ENCODE results near the gene MAN1C1. TPM values are rescaled to one million over a fixed set of nuclear protein-coding genes. Genes with fewer than 3 reads are reported as not detected.

Gene MAN1C1
- total RNA-seq, 1 experiment from 2014 or later, result 1.2 TPM

- Histone ChIP-seq H2AFZ (ENCODE audit: low read depth, low read length, poor library complexity, severe bottlenecking) (peak overlapping the region; percentile 33), H3K4me3 (replicated peaks in 1 of 2; ENCODE audit: low read depth in 1 of 2, low read length in 2 of 2) (peak overlapping the region; percentile 35 to 50), H3K79me2 (ENCODE audit: insufficient read depth, low read length) (no peaks in the 10 kb centered on the region), H3K9me3 (ENCODE audit: control insufficient read depth in 1 of 2, insufficient read depth in 1 of 2, low read depth in 1 of 2, low read length in 2 of 2) (no peaks in the 10 kb centered on the region), H3K9ac (ENCODE audit: low read length) (peak overlapping the region; percentile 27; the same call in 1 of the 2 replicates), H3K4me2 (ENCODE audit: low read length) (peak overlapping the region; percentile 73), H3K4me1 (ENCODE audit: control insufficient read depth in 1 of 2, insufficient read depth in 2 of 2, low read length in 2 of 2) (peaks cover 5 to 16% of the 10 kb centered on the region in 2 experiments; a peak in 3 of 4 replicates), H4K20me1 (ENCODE audit: insufficient read depth) (no peaks in the 10 kb centered on the region), H3K36me3 (ENCODE audit: control insufficient read depth in 1 of 2, insufficient read depth in 2 of 2, low read length in 2 of 2) (no peaks in the 10 kb centered on the region), H3K27me3 (ENCODE audit: insufficient read depth, low read length) (no peaks in the 10 kb centered on the region), H3K9me2 (ENCODE audit: insufficient read depth) (no peaks in the 10 kb centered on the region), H3K27ac (ENCODE audit: low read depth, low read length) (peak overlapping the region; percentile 36; the same call in 1 of the 2 replicates)
- ATAC-seq (no peak), DNase-seq (ENCODE audit: low read depth, low spot score) (no peak)
- intact Hi-C loops (cut with micrococcal nuclease), result loop anchor here (2.0 to 5.0 kb wide), 3 partner anchors 182 to 297 kb away; partner anchors contain the start of gene MAN1C1
- BruUV-seq (replicated peaks), result no TSS peak
- ChIA-PET POLR2A (interaction anchor here (0.6 kb wide), 1 partner anchor 227 kb away, joined by 5 read pairs; no protein-coding TSS in a partner anchor), RAD21 (ENCODE audit: low non-redundant PET in 1 of 2, low total read pairs in 2 of 2, uncharacterized antibody in 2 of 2, unreplicated experiment in 2 of 2) (no interaction called here), CTCF (interaction anchor here (1.1 to 1.8 kb wide), 2 partner anchors 11 to 227 kb away, joined by 7 read pairs; no protein-coding TSS in a partner anchor)
- TF ChIP-seq JUND (IDR thresholded peaks at IDR 0.05) (no peak), SP1 (IDR thresholded peaks at IDR 0.05; ENCODE audit: low read depth) (no peak), REST (IDR thresholded peaks at IDR 0.05; ENCODE audit: low read depth) (no peak), POLR2A (IDR thresholded peaks at IDR 0.05; ENCODE audit: borderline replicate concordance, extremely low read depth, insufficient read depth, insufficient read length) (no peak), RAD21 (IDR thresholded peaks at IDR 0.05; ENCODE audit: low read depth) (no peak), FOSL1 (IDR thresholded peaks at IDR 0.05; ENCODE audit: low read depth) (no peak), TCF7L2 (IDR thresholded peaks at IDR 0.05; ENCODE audit: borderline replicate concordance, extremely low read depth, insufficient read depth, insufficient read length) (no peak), ZNF274 (IDR thresholded peaks at IDR 0.05; ENCODE audit: low read depth, low read length) (no peak), SRF (IDR thresholded peaks at IDR 0.05; ENCODE audit: low read depth) (no peak)
- TF ChIP-seq, protein P1, sequence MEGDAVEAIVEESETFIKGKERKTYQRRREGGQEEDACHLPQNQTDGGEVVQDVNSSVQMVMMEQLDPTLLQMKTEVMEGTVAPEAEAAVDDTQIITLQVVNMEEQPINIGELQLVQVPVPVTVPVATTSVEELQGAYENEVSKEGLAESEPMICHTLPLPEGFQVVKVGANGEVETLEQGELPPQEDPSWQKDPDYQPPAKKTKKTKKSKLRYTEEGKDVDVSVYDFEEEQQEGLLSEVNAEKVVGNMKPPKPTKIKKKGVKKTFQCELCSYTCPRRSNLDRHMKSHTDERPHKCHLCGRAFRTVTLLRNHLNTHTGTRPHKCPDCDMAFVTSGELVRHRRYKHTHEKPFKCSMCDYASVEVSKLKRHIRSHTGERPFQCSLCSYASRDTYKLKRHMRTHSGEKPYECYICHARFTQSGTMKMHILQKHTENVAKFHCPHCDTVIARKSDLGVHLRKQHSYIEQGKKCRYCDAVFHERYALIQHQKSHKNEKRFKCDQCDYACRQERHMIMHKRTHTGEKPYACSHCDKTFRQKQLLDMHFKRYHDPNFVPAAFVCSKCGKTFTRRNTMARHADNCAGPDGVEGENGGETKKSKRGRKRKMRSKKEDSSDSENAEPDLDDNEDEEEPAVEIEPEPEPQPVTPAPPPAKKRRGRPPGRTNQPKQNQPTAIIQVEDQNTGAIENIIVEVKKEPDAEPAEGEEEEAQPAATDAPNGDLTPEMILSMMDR (IDR thresholded peaks at IDR 0.05 in 2 of 3, conservative IDR thresholded peaks at IDR 0.05 in 1 of 3; ENCODE audit: borderline replicate concordance in 1 of 3, insufficient read depth in 1 of 3, low read depth in 2 of 3, low read length in 2 of 3), result no peak
Measured at GRCh38 chr1:25799352-25799934, 182.9 kb downstream of the MAN1C1 start.

All from HCT116 (cell line).